H9 (cell line): ENCODE data around the gene DSCAM. TPM values are rescaled to one million over a fixed set of nuclear protein-coding genes. Genes with fewer than 3 reads are reported as not detected.

Experiments
- DNase-seq: peaks from one replicate; pipeline ENCODE4 v3.0.0-alpha.2; 2017
- H2AFZ ChIP-seq: one replicate; pipeline ENCODE4 v1.6.1; 2013; ENCODE audit warnings: mild to moderate bottlenecking, low read length, control low read depth, moderate library complexity
- H2AK5ac ChIP-seq: 2 replicates; pipeline ENCODE4 v1.6.1; 2013; ENCODE audit warnings: low read length, control low read depth, mixed read lengths; ENCODE audit not compliant: insufficient read length
- H2BK120ac ChIP-seq: one replicate; pipeline ENCODE4 v1.6.1; 2013; ENCODE audit warnings: low read depth, mild to moderate bottlenecking, low read length, control low read depth, inconsistent platforms; ENCODE audit not compliant: poor library complexity, severe bottlenecking
- H2BK12ac ChIP-seq: 2 replicates; pipeline ENCODE4 v1.6.1; 2013; ENCODE audit warnings: low read length, control low read depth, mixed read lengths, low read depth; ENCODE audit not compliant: insufficient read length
- H2BK15ac ChIP-seq: 2 replicates; pipeline ENCODE4 v1.6.1; 2013; ENCODE audit warnings: low read depth, low read length, control low read depth
- H2BK20ac ChIP-seq: one replicate; pipeline ENCODE4 v1.6.1; 2013; ENCODE audit warnings: low read depth, mild to moderate bottlenecking, low read length, control low read depth, inconsistent platforms; ENCODE audit not compliant: poor library complexity, severe bottlenecking
- H2BK5ac ChIP-seq: 2 replicates; pipeline ENCODE4 v1.6.1; 2013; ENCODE audit warnings: low read length, control low read depth, mixed read lengths; ENCODE audit not compliant: insufficient read length
- H3K14ac ChIP-seq: 2 replicates; pipeline ENCODE4 v1.6.1; 2013; ENCODE audit warnings: low read length, control low read depth; ENCODE audit not compliant: insufficient read depth
- H3K18ac ChIP-seq: 2 replicates; pipeline ENCODE4 v1.6.1; 2013; ENCODE audit warnings: low read depth, mild to moderate bottlenecking, mixed read lengths, low read length, control low read depth; ENCODE audit not compliant: insufficient read length
- H3K23ac ChIP-seq: 2 replicates; pipeline ENCODE4 v1.6.1; 2013; ENCODE audit warnings: low read length, control low read depth, mixed read lengths, low read depth; ENCODE audit not compliant: insufficient read length
- H3K23me2 ChIP-seq: 2 replicates; pipeline ENCODE4 v1.6.1; 2013; ENCODE audit warnings: low read depth, mild to moderate bottlenecking, mixed read lengths, low read length, control low read depth; ENCODE audit not compliant: insufficient read length, poor library complexity, severe bottlenecking
- H3K27ac ChIP-seq: 2 replicates; pipeline ENCODE4 v1.5.1; 2013; ENCODE audit warnings: low read length, control low read depth, mixed read lengths, low read depth; ENCODE audit not compliant: insufficient read length
- H3K27me3 ChIP-seq: 2 replicates; pipeline ENCODE4 v1.6.1; 2013; ENCODE audit warnings: low read length, control low read depth, inconsistent platforms; ENCODE audit not compliant: insufficient read depth
- H3K4ac ChIP-seq: 2 replicates; pipeline ENCODE4 v1.6.1; 2013; ENCODE audit warnings: low read depth, mild to moderate bottlenecking, control low read depth, inconsistent platforms, low read length, moderate library complexity
- H3K4me1 ChIP-seq: 2 replicates; pipeline ENCODE4 v1.6.1; 2013; ENCODE audit warnings: low read length, control low read depth, inconsistent platforms; ENCODE audit not compliant: insufficient read depth
- H3K4me2 ChIP-seq: 2 replicates; pipeline ENCODE4 v1.6.1; 2013; ENCODE audit warnings: low read length, control low read depth, mixed read lengths; ENCODE audit not compliant: insufficient read length, insufficient read depth
- H3K56ac ChIP-seq: 2 replicates; pipeline ENCODE4 v1.6.1; 2013; ENCODE audit warnings: low read depth, mild to moderate bottlenecking, mixed read lengths, low read length, control low read depth; ENCODE audit not compliant: insufficient read length
- H3K79me1 ChIP-seq: 2 replicates; pipeline ENCODE4 v1.6.1; 2013; ENCODE audit warnings: low read depth, mild to moderate bottlenecking, moderate library complexity, low read length, control low read depth, inconsistent platforms; ENCODE audit not compliant: insufficient read depth, poor library complexity, severe bottlenecking
- H3K79me2 ChIP-seq: 2 replicates; pipeline ENCODE4 v1.6.1; 2013; ENCODE audit warnings: low read length, control low read depth, inconsistent platforms; ENCODE audit not compliant: insufficient read depth
- H3K9ac ChIP-seq: 2 replicates; pipeline ENCODE4 v1.6.1; 2013; ENCODE audit warnings: low read length, control low read depth, mixed read lengths; ENCODE audit not compliant: insufficient read length; ENCODE audit errors: extremely low read depth
- H3K9me3 ChIP-seq: one replicate; pipeline ENCODE4 v1.6.1; 2013; ENCODE audit warnings: low read depth, low read length, inconsistent platforms; ENCODE audit not compliant: control insufficient read depth
- H3T11ph ChIP-seq: one replicate; pipeline ENCODE4 v1.6.1; 2013; ENCODE audit warnings: mild to moderate bottlenecking, low read length, control low read depth, inconsistent platforms
- H4K20me1 ChIP-seq: one replicate; pipeline ENCODE4 v1.6.1; 2013; ENCODE audit not compliant: control insufficient read depth, insufficient read length, insufficient read depth
- H4K5ac ChIP-seq: 2 replicates; pipeline ENCODE4 v1.6.1; 2013; ENCODE audit warnings: low read depth, mild to moderate bottlenecking, mixed read lengths, low read length, control low read depth; ENCODE audit not compliant: insufficient read length
- H4K8ac ChIP-seq: replicated peaks from 2 replicates; pipeline ENCODE4 v1.6.1; 2013; ENCODE audit warnings: low read length, control low read depth, mixed read lengths, low read depth; ENCODE audit not compliant: insufficient read length
- H4K91ac ChIP-seq: 2 replicates; pipeline ENCODE4 v1.6.1; 2013; ENCODE audit warnings: low read depth, mild to moderate bottlenecking, moderate library complexity, mixed read lengths, low read length, control low read depth; ENCODE audit not compliant: insufficient read length
- H3K27ac Mint-ChIP-seq, 3 experiments: 2 replicates in 2 of 3; 3 replicates in 1 of 3; pipeline ENCODE4 v1.8.0; 2020 to 2021; ENCODE audit warnings: mixed read lengths in 3 of 3, mild to moderate bottlenecking in 1 of 3, moderate library complexity in 1 of 3
- H3K27me3 Mint-ChIP-seq: 2 replicates; pipeline ENCODE4 v1.8.0; 2021; ENCODE audit warnings: low read depth, mild to moderate bottlenecking, moderate library complexity, mixed read lengths
- H3K36me3 Mint-ChIP-seq, 3 experiments: 2 replicates in 2 of 3; 3 replicates in 1 of 3; pipeline ENCODE4 v1.8.0; 2020 to 2021; ENCODE audit warnings: low read depth in 3 of 3, mixed read lengths in 3 of 3; ENCODE audit not compliant: insufficient read depth in 1 of 3
- H3K4me1 Mint-ChIP-seq, 2 experiments: 2 replicates each; pipeline ENCODE4 v1.8.0; 2020; ENCODE audit warnings: mixed read lengths in 2 of 2
- H3K4me3 Mint-ChIP-seq, 2 experiments: 2 replicates in 1 of 2; 3 replicates in 1 of 2; pipeline ENCODE4 v1.8.0; 2020 to 2021; ENCODE audit warnings: mild to moderate bottlenecking in 2 of 2, mixed read lengths in 2 of 2, moderate library complexity in 1 of 2
- H3K9me3 Mint-ChIP-seq, 2 experiments: 2 replicates in 1 of 2; 3 replicates in 1 of 2; pipeline ENCODE4 v1.8.0; 2020; ENCODE audit warnings: mild to moderate bottlenecking in 2 of 2, mixed read lengths in 2 of 2, moderate library complexity in 1 of 2
- WGBS: extraction: QIAGEN DNeasy Blood & Tissue Kit; methylation state at CpG from one replicate; pipeline ENCODE4 v1.1.7; 2013; ENCODE audit warnings: missing lambda C conversion rate, low lambda C conversion rate, mixed read lengths; ENCODE audit not compliant: insufficient read length; ENCODE audit errors: extremely low coverage; 5-methylcytosine and 5-hydroxymethylcytosine counted together
- total RNA-seq: library from RNA; stranded (reverse); gene quantifications from 2 replicates; pipeline ENCODE4 v1.2.1, GENCODE V29; 2021
- TF ChIP-seq, protein P1 (sequence below): fragments of 200-600 bp; sonication (generic); conservative IDR thresholded peaks from 3 replicates; pipeline ENCODE4 v1.8.0; 2021; ENCODE audit warnings: antibody characterized with exemption, mild to moderate bottlenecking

DSCAM gene
- total RNA-seq, 1 experiment from 2014 or later = 0.17 TPM

GRCh38 chr21:40625991-40626390 is 221.0 kb downstream of the DSCAM start:
- H3K9me3 Mint-ChIP-seq = no peaks in the 10 kb centered on the region
- H3K56ac ChIP-seq = no peak overlapping the region
- H3K9ac ChIP-seq = no peak overlapping the region
- H4K91ac ChIP-seq = no peak overlapping the region
- no peak overlapping the region for H2AK5ac ChIP-seq
- H2BK12ac ChIP-seq = no peak overlapping the region
- no peaks in the 10 kb centered on the region for H3K79me2 ChIP-seq
- no peaks in the 10 kb centered on the region for H3K27me3 ChIP-seq
- no peak overlapping the region for H4K5ac ChIP-seq
- H3K18ac ChIP-seq = no peak overlapping the region
- H3K14ac ChIP-seq = no peak overlapping the region
- peaks cover 6% of the 10 kb centered on the region; the same call in 1 of the 2 replicates for H3K4me1 ChIP-seq
- no peak overlapping the region for H2AFZ ChIP-seq
- no peak overlapping the region for H3K4ac ChIP-seq
- no peak for DNase-seq
- no peaks in the 10 kb centered on the region for H3K23me2 ChIP-seq
- peaks cover 27 to 29% of the 10 kb centered on the region in 2 experiments for H3K4me1 Mint-ChIP-seq
- no peak overlapping the region for H3K4me3 Mint-ChIP-seq
- H2BK120ac ChIP-seq = no peak overlapping the region
- no peak overlapping the region for H2BK20ac ChIP-seq
- H3K36me3 Mint-ChIP-seq = no peaks in the 10 kb centered on the region
- no peak overlapping the region for H3K27ac ChIP-seq
- no peak overlapping the region for H3K23ac ChIP-seq
- H4K8ac ChIP-seq = no peak overlapping the region
- H4K20me1 ChIP-seq = no peaks in the 10 kb centered on the region
- no peaks in the 10 kb centered on the region for H3K79me1 ChIP-seq
- H3K27ac Mint-ChIP-seq = no peak overlapping the region
- H3T11ph ChIP-seq = no peak overlapping the region
- H2BK5ac ChIP-seq = no peak overlapping the region
- no CpG with 5 or more reads among the region's 3 CpGs for WGBS
- H3K9me3 ChIP-seq = no peaks in the 10 kb centered on the region
- H2BK15ac ChIP-seq = no peak overlapping the region
- TF ChIP-seq, protein P1, sequence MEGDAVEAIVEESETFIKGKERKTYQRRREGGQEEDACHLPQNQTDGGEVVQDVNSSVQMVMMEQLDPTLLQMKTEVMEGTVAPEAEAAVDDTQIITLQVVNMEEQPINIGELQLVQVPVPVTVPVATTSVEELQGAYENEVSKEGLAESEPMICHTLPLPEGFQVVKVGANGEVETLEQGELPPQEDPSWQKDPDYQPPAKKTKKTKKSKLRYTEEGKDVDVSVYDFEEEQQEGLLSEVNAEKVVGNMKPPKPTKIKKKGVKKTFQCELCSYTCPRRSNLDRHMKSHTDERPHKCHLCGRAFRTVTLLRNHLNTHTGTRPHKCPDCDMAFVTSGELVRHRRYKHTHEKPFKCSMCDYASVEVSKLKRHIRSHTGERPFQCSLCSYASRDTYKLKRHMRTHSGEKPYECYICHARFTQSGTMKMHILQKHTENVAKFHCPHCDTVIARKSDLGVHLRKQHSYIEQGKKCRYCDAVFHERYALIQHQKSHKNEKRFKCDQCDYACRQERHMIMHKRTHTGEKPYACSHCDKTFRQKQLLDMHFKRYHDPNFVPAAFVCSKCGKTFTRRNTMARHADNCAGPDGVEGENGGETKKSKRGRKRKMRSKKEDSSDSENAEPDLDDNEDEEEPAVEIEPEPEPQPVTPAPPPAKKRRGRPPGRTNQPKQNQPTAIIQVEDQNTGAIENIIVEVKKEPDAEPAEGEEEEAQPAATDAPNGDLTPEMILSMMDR = no peak
- no peak overlapping the region for H3K4me2 ChIP-seq
- H3K27me3 Mint-ChIP-seq = no peaks in the 10 kb centered on the region
